NCI-H1092 (cell line): ENCODE measurements around the gene SCUBE2.
A peak's percentile ranks its signal among the peaks of the same experiment; 100 is the strongest.

Source experiments
- DNase-seq: peaks from one replicate; lab custom pipeline; 2025; lab: John Stamatoyannopoulos, UW

Gene SCUBE2

DNA sequence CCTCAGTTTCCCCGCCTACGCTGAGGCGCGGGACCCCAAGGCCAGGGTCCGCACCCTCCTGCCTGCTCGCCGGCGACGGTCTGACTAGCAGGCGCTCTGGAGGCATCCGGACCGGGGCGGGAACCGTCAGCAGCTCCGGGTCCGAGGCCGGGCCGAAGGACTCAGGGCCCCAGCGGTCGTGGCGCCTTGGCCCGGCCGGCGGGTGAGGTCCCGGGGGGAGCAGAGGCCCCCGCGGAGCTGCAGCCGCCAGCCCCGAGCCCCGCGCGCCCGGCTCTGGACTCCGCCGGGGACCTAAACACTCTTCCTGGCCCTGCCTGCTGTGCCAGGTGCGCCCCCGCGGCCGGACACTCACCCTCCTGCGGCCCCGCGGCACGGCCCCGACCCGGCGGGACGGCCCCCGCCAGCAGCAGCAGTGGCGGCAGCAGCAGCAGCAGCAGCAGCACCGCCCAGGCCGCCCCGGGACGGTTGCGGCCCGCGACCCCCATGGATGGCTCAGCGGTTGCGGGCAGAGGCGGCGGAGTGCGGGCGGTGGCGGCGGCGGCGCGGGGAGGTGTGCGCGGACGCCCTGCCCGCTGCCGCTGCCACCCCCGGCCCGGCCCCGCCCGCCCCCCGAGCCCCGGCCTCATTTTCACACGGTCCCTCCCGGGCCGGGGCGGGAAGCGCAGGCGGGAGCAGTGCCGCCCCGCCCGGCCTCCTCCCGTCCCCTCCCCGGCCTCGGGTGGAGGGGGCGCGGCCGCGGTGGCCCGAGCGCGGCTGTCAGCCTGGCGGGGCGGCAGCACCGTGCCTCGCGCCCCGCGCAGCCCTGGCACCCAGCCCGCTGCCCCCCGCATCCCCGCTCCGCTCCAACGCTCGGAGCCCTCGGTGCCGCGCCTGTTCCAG, at the start of gene SCUBE2:
Gene SCUBE2, minus strand, starts transcription at position 556 of the 879 bp plus-strand sequence. Its CDS starts 71 bp downstream, at position 485.
- no peak for DNase-seq

DNA sequence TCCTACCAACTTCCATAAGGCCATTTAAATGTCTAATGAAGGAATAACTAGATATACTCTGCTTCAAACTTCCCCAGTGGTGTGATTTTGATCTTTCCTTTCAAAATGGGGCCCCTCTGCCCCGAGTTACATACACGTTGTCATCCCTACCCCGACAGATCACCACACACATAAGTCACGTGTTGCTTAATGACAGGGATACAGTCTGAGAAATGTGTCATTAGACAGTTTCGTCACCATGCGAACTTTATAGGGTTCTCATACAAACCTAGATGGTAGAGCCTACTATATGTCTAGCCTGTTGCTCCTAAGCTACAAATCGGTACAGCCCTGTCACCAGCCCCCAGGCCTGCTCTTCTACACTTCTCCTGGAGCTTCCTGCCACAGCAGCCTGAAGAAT, 49.8 kb upstream of the SCUBE2 start:
- no peak for DNase-seq

- no peak for DNase-seq
Observed at GRCh38 chr11:9139628-9140357, 48.4 kb upstream of the SCUBE2 start.

GRCh38 chr11:9138612-9139579, 47.5 kb upstream of the SCUBE2 start:
- peak; percentile 91 for DNase-seq

GRCh38 chr11:9138133-9138453, 46.7 kb upstream of the SCUBE2 start:
- DNase-seq, result peak; percentile 75

DNA sequence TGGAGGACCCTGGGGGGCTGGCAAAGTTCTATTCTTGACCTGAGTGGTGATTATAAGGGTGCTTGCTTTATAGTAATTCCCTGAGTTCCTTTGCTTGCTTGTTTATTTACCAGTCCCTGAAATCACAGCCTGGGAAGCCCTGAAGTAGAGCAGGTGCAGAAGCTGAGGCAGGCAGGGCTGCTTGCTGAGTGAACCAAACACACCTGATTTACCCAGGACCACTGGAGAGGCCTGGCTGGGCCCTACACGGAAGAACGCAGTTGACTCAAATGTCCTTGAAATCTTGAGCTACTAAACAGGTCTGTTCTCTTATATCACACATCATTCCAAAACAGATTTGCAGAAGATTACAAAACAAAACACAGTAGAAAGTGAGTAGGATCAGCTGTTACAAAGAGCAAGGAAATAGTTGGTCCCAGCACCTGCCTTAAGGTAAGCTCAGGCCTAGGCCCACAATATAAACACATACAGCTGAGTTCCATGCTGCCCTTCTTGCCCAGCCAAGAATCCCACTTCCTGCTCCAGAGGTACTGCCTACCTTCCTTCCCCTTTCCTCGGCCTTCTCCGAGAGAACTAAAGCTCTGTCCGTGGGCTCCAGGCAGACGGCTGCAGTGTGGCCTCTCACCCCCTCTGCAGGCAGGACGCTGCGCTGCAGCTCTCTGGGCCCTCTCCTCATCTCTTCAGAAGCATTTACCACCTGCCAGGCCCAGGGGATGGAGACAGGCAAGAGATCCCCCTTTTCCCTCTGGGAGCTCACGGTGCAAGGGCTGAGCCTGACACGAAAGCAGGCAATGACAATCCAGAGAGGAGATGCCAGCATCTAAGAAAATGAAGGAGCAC, 46.1 kb upstream of the SCUBE2 start:
- peak; percentile 76 for DNase-seq

DNA sequence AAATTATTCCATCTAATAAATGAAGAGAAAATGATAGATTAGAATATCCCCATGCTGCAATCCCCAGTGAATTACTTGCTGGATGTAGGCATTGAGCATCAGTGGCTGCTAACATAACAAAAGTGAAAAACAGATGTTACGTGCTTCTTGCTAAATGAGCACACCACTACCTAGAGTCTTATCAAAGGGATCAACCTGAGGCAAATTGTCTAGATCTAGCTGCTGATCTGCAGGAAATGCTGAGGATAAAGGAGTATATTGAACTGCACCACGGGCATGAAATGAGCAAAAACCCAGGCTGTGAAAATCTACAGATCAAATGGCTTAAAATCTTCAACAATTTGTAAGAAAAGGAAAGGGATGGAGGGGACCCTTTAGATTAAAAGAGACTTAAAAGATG, 45.3 kb upstream of the SCUBE2 start:
- no peak for DNase-seq

GRCh38 chr11:9133956-9134355, 42.6 kb upstream of the SCUBE2 start:
- no peak for DNase-seq

DNA sequence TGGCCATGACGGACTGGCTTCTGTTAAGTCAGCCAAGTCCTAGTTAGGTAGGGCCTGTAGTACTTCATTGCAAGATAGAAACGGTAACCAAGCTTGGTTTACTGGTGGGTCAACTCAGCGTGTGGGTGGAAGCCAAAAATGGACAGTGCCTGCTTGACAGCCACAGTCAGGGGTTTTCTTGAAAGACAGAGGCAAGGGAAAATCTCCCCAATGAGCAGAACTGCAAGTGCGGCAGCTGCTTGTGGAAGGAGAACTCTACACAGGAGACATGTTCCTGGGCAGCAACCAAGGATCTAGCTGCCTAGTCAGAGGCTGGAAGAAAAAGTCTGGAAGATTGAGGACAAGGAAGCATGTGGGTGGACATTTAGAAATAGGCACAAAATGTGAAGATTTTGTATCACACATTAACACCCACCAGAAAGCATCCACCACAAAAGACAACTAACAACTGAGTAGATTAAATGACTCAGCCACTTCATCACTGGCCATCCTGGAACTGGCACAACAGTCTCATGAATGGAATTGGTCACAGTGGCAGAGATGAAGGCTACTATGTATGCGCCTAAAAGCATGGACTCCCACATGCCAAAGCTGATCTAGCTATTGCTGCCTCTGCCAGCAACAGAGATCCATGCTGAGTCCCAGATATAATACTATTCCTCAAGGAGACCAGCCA, 40.9 kb upstream of the SCUBE2 start:
- no peak for DNase-seq

- DNase-seq, result no peak
Observed at GRCh38 chr11:9130297-9130696, 38.9 kb upstream of the SCUBE2 start.

DNA sequence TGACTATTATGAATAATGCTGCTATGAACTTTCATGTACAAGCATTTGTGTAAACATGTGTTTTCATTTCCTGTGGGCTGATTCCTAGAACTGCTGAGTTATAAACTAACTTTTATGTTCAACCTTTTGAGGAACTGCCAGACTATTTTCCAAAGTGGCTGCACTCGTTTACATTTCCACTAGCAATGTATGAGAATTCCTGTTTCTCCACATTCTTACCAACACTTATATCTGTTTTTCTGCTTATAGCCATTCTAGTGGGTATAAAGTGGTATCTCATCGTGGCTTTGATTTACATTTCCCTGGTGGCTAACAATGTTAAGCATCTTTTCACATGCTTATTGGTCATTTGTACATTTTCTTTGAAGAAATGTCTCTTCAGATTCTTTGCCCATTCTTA, 35.2 kb upstream of the SCUBE2 start:
- no peak for DNase-seq

DNA sequence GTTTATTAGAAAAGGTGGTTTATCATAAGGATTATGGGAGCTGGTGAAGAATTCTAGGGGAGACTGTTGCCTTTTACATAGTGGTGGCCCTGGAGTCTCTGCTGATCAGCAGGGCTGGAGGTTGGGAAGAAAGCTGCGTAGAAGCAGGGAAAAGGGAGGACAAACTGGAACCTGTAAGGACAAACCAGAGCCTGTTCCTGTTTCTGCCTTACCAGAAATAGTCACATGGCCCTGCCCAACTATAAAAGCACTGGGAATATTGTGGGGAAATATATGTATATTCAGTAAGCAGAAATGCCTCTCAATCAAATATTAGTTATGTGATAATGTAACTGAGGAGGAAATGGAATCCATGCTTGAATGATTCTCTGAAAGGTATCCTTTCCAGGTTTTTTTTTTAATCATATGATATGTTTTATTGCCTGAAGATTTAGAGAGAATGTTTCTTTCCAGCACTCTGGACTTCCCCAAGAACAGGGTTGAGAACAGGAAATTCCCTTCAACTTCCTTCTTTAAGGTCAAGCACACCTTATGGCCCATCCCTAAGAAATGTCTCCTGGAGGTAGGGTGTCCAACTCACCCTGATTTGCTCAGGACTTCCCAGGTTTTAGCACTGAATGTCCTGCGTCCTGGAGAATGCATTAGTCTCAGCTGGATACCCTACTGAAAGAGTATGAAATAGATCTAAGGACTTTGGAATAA, 33.9 kb upstream of the SCUBE2 start:
- no peak for DNase-seq

- DNase-seq, result no peak
Observed at GRCh38 chr11:9123595-9124304, 32.4 kb upstream of the SCUBE2 start.

DNA sequence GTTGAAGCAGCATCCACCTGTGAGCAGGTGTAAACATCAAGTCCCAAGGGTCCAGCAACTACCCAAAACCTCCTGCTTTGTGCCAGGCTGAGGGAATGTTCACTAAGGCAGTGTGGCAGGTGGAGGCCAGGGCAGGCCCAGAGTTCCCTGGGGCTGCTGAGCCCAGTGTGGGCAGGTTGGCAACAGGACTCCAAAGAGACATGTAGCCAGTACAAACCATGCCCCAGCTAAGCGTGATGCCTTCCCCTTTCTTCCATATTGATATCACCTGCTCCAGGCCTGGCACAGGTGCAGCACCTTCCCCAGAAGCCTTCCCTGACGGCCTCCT, 30.0 kb upstream of the SCUBE2 start:
- no peak for DNase-seq

DNA sequence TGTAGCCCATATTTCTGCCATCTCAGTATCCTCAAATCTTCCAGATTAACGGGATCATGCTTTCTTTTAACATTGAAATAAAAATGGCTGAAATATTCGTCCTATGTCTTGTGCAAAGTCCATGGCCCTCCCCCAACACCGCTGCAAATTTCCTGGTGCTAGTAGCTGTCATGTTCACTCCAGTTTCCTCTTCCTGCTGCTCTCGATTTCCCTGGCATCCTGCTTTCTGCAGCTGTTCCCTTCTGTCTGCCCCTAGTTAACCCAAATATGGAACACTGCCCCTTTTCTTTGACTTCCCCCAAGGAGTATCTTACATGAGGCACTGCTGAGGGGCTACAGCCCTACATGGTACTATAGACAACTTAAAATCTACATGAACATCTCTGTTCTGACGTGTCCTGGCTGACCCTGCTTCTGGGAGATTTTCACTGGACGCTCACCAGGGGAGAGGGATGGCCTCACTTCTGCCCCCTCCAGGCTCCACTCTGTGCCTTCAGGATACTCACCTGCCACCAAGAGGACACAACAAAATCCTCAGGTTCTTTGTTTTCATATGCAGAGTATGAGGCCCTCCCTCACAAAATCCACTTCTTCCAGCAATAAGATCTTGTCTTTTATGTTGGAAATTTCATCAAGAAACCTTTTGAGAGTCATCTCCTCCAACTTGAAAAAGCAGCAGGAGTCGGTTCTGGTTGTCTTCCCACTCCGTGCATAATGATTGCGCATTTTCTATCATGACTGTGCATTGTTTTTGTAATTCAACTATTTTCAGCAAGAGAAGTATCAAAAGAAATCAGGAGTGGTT, 29.5 kb upstream of the SCUBE2 start:
- no peak for DNase-seq

DNA sequence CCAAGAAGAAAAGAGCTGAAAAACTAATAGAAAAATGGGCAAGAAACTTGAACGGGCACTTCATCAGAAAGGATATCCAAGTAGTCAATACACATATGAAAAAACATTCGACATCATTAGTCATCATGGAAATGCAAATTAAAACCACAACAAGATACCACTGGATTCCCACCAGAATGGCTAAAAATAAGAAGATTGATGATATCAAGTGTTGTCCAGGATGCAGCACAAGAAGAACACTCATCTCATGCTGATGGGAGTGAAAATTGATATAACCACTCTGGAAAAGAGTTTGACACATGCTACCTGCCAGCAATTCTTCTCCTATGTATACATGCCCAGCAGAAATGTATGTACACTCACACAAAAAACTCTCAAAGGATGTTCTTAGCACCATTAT, 26.9 kb upstream of the SCUBE2 start:
- no peak for DNase-seq

DNA sequence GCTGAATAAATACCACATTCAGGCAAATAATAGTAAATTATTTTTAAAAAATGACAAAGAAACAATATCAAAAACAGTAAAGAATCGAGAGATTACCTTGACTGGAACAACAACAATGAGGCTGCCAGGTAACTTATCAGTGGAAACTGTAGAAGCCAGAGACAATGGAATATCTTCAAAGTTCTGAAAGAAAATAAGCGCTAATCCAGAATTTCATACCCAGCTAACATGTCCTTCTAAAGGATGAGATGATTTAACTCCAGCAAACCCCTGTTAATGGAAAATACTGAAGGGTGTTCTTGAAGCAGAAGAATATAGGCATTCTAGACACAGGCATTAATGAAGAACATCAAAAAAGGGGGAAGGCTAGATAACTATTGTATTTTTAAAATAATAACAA, 20.7 kb upstream of the SCUBE2 start:
- no peak for DNase-seq

DNA sequence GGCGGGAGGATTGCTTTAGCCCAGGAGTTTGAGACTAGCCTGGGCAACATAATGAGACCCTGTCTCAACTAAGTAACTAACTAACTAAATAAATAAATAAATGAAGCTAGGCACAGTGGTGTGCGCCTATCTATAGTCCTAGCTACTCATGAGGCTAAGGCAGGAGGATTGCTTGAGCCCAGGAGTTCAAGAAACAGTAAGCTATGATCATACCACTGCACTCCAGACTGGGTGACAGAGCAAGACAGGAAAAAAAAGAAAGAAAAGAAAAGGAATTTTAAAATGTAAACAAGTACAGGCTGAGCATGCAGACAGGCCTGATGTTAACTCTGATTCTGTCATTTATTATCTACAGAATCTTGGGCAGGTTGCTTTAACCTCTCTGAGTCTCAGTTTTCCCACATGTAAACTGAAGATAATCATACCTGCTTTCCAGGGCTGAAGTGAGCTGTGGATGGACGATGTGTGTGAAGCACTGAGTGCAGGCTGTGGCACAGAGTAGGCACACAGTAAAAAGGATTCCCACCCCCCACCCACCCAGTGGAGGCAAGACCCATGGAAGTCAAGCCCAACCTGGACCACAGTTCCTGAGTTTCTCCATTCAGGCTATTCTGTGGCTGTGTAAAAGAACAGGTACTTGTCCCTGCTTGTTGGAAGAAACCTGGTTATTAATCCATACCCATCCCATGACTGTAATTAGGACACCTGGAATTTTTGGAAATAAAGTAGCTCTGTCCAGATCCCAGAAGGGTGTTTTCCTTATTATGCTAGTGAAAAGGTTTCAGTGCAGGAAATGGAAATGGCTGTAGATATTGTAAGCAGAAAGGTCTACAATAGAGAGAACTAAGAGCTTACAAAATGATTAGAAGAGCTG, 18.7 kb upstream of the SCUBE2 start:
- DNase-seq, result no peak
